H7 (cell line): ENCODE measurements around the gene FRMD4B. TPM values are rescaled to one million over a fixed set of nuclear protein-coding genes. Genes with fewer than 3 reads are reported as not detected.
"Not testable (repeated sequence)": the region's sequence is repeated elsewhere in the genome, so short reads cannot be mapped to it uniquely, and the experiment has no call there.

ENCODE experiments used
- DNase-seq: peaks from one replicate; pipeline ENCODE4 v3.0.0; 2012
- H3K27me3 ChIP-seq: 2 replicates; pipeline ENCODE4 v1.6.0; 2011; ENCODE audit warnings: mild to moderate bottlenecking, low read length; ENCODE audit not compliant: control insufficient read depth, insufficient read depth
- H3K36me3 ChIP-seq: replicated peaks from 2 replicates; pipeline ENCODE4 v1.5.1; 2011; ENCODE audit warnings: low read length; ENCODE audit not compliant: control insufficient read depth, insufficient read depth
- H3K4me3 ChIP-seq: 2 replicates; pipeline ENCODE4 v1.5.1; 2011; ENCODE audit warnings: low read depth, mild to moderate bottlenecking, control low read depth, low read length, moderate library complexity; ENCODE audit not compliant: insufficient read depth
- total RNA-seq: library from RNA; depleted of rRNA; stranded (reverse); fragments of >200 nt; shearing (Covaris generic); gene quantifications from 2 replicates; pipeline ENCODE4 v1.2.3, GENCODE V29; 2014

Gene FRMD4B
- total RNA-seq, 1 experiment from 2014 or later = 1.0 TPM

- no peak overlapping the region for H3K4me3 ChIP-seq
- no peaks in the 10 kb centered on the region for H3K36me3 ChIP-seq
- no peak for DNase-seq
- H3K27me3 ChIP-seq = no peaks in the 10 kb centered on the region
These were observed 57.6 kb downstream of the FRMD4B start for GRCh38 chr3:69328103-69328962.

DNA sequence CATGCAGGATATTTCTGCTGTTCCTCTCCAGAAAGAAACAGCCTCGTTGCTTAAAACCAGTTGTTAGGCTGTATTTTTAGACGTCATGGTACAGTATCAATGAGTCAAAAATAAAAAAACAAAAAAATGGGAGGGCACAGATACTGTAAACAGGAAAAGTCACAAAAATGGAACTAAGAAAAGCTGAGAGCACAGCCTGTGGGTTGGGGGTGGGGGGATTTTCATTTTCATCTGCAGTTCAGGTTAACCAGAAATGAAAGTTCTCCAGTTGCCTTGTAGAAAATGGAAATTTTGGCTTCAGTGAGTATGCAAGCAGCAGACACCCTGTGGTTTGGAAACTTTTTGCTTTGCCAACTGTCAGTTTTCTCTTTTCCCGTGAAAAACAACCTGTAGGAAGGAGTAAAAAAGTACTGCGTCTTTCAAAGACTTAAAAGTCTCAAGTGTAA, 59.0 kb downstream of the FRMD4B start:
- Histone ChIP-seq H3K4me3 (no peak overlapping the region), H3K27me3 (no peaks in the 10 kb centered on the region), H3K36me3 (no peaks in the 10 kb centered on the region)
- DNase-seq = no peak

DNA sequence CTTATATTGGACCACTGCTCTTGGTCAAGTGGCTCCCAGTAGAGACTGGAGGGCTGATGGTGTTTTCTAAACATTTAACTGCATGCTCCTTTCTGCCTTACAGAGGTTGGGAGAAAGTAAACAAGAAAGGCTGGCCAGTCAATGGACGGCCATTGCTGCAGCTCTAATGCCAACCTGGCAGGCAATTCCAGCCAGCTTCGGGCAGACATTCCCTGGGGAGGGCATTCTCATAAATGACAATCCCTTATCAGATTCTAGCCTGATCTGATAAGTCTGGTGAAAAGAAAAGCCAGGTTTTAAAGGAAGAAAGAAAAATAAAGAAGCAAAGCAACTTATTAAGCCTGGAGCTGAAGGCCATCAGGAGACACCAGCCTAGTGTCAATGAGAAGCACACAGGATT, 60.7 kb downstream of the FRMD4B start:
- no peak overlapping the region for H3K4me3 ChIP-seq
- DNase-seq = no peak
- no peaks in the 10 kb centered on the region for H3K27me3 ChIP-seq
- H3K36me3 ChIP-seq = no peaks in the 10 kb centered on the region

GRCh38 chr3:69324362-69325025, 61.4 kb downstream of the FRMD4B start:
- Histone ChIP-seq H3K36me3 (no peaks in the 10 kb centered on the region), H3K27me3 (no peaks in the 10 kb centered on the region), H3K4me3 (no peak overlapping the region)
- DNase-seq = peak; percentile 47

- H3K27me3 ChIP-seq = no peaks in the 10 kb centered on the region
- H3K4me3 ChIP-seq = no peak overlapping the region
- no peak for DNase-seq
- H3K36me3 ChIP-seq = no peaks in the 10 kb centered on the region
These were observed 61.9 kb downstream of the FRMD4B start for GRCh38 chr3:69323941-69324340.

DNA sequence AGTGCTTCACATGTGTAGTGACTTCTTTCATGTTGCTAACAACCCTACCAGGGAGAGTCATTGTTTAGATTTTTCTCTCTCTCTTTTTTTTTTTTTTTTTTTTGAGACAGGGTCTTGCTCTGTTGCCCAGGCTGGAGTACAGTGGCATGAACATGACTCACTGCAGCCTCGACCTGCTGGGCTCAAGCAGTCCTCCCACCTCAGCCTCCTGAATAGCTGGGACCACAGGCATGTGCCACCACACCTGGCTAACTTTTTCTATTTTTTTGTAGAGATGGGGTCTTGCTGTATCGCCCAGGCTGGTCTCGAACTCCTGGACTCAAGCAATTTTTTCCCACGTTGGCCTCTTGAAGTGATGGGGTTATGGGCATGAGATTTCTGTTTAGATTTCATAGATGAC, 63.4 kb downstream of the FRMD4B start:
- not testable (repeated sequence) for H3K4me3 ChIP-seq, DNase-seq, H3K36me3 ChIP-seq, H3K27me3 ChIP-seq

GRCh38 chr3:69322158-69322509, 63.8 kb downstream of the FRMD4B start:
- no peaks in the 10 kb centered on the region for H3K36me3 ChIP-seq
- no peaks in the 10 kb centered on the region for H3K27me3 ChIP-seq
- DNase-seq = no peak

GRCh38 chr3:69321301-69322157, 64.4 kb downstream of the FRMD4B start:
- Histone ChIP-seq H3K4me3 (no peak overlapping the region), H3K27me3 (no peaks in the 10 kb centered on the region), H3K36me3 (no peaks in the 10 kb centered on the region)
- no peak for DNase-seq

More at GRCh38 chr3:69322158-69322509, 63.8 kb downstream of the FRMD4B start:
- H3K4me3 ChIP-seq = no peak overlapping the region

DNA sequence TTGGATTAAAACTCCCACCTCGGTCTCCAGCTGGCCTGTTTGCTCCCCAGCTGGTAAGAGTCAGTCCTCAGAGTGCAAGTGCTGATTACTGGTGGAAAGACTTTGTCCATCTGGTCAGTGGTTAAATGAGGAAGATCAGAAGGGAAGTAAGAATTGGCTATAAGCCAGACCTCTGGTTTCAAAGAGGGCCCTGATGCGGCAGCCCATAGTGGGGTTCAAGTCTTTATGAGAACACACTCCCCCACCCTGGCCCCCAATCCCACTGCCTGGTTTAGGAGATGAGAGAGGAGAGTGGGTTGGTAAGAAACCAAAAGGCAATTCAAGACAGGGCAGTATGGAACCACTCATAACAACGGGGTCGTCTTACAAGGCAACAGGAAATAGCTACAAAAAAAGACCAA, 65.0 kb downstream of the FRMD4B start:
- Histone ChIP-seq H3K4me3 (no peak overlapping the region), H3K27me3 (no peaks in the 10 kb centered on the region), H3K36me3 (no peaks in the 10 kb centered on the region)
- DNase-seq = no peak

DNA sequence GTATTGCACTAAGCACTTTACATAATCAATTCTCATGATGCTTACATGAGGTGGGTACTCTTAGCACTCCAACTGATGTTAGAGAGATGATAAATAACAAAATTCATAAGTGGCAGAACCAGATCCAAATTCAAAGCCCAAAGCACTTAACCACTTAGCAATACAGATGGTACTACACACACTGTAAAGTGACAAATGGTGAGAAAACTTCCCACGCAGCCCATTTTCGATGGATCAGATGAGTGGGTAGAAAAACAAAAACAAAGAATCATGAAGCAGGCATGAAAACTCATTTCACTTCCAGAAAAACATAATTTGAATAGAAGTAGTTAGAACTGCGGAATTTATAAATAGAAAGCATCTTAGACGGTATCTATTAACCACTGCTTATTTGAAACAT, 66.2 kb downstream of the FRMD4B start:
- Histone ChIP-seq H3K36me3 (no peaks in the 10 kb centered on the region), H3K4me3 (no peak overlapping the region), H3K27me3 (no peaks in the 10 kb centered on the region)
- no peak for DNase-seq

- no peak for DNase-seq
- Histone ChIP-seq H3K4me3 (no peak overlapping the region), H3K27me3 (no peaks in the 10 kb centered on the region), H3K36me3 (no peaks in the 10 kb centered on the region)
These were observed 67.5 kb downstream of the FRMD4B start for GRCh38 chr3:69318410-69318809.

DNA sequence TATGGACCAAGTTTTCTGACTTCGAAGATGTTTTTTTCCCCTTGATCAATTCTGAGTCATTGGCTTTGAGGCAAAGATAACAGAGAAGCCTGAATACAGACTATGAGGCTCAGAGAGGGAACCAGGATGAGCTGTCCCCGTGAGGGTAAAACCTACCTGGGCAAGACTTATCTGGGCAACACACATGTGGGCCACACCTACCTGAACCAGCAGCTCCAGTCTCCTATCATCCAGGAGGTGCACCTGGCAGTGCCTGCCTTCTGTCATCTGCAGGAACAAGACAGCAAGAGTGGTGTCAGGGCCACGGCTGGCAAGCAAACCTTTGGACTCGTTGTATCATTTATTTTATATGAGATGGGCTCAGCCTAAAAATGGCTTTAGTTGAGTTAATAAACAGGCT, 72.6 kb downstream of the FRMD4B start:
- H3K27me3 ChIP-seq = no peaks in the 10 kb centered on the region
- H3K4me3 ChIP-seq = no peak overlapping the region
- H3K36me3 ChIP-seq = no peaks in the 10 kb centered on the region
- DNase-seq = no peak

- DNase-seq = peak; percentile 18
- H3K27me3 ChIP-seq = no peaks in the 10 kb centered on the region
- no peak overlapping the region for H3K4me3 ChIP-seq
- H3K36me3 ChIP-seq = no peaks in the 10 kb centered on the region
These were observed 76.1 kb downstream of the FRMD4B start for GRCh38 chr3:69309814-69310213.

- H3K36me3 ChIP-seq = no peaks in the 10 kb centered on the region
- no peak overlapping the region for H3K4me3 ChIP-seq
- DNase-seq = peak; percentile 64
- H3K27me3 ChIP-seq = no peaks in the 10 kb centered on the region
These were observed 79.4 kb downstream of the FRMD4B start for GRCh38 chr3:69306239-69307185.
